SKM-1 treated with dmso at 0.1 percent for 144 hours (cell line): ENCODE results near the gene RAP1GDS1.
"Not testable (repeated sequence)": the region's sequence is repeated elsewhere in the genome, so short reads cannot be mapped to it uniquely, and the experiment has no call there.

Experiments
- DNase-seq: peaks from one replicate; lab custom pipeline; 2025; ENCODE audit not compliant: unreplicated experiment; lab: John Stamatoyannopoulos, UW

The RAP1GDS1 gene

GRCh38 chr4:98476891-98477290 lies 215.7 kb downstream of the RAP1GDS1 start:
- no peak for DNase-seq

GRCh38 chr4:98479590-98479989 lies 218.4 kb downstream of the RAP1GDS1 start:
- not testable (repeated sequence) for DNase-seq

DNA sequence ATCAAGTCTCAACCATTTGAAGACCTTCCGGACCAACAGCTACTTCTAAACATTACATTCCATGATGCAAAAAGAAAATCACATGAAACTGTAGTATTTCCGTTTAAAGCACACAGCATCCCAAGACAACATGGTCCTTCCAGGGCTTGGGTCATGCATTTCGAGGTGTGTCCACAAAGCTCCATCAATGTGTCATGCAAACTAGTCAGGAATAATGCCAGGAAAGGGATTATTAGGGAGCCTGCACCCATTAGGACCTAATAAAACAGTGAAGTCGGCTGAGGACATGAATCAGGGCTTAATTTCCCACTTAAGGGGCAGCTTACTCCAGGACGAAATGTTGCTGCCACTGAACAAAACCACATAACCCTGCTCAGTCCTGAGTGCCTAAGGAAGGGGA lies 219.4 kb downstream of the RAP1GDS1 start:
- no peak for DNase-seq

- DNase-seq: no peak
Observed at GRCh38 chr4:98481167-98481566, 220.0 kb downstream of the RAP1GDS1 start.

- no peak for DNase-seq
Observed at GRCh38 chr4:98482503-98482846, 221.3 kb downstream of the RAP1GDS1 start.

- DNase-seq: no peak
Observed at GRCh38 chr4:98482847-98483806, 221.9 kb downstream of the RAP1GDS1 start.

- DNase-seq: no peak
Observed at GRCh38 chr4:98484031-98484430, 222.8 kb downstream of the RAP1GDS1 start.

DNA sequence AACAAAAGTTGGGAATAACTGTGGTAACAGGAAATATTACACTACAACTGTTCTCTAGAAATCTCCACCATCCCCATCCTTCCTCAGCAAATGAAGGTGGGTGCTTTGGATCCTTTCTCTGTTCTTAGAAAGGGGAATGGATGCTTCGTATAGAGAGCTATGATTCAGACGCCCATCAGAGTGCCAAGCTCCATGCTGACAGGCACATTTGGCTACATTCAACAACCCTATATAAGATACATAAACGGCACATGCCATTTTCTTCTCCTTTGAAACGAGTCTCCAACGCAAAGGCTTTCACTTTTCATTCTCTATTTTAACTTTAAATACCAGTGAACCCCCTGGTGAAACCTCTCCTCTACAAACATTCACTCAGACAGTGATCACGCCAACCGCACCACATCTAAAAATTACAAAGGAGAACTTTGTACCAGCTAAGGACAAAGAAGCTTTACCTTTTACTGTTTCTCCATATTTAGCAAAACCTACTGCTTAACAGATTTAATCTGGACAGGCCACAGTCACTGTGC lies 224.7 kb downstream of the RAP1GDS1 start:
- DNase-seq: no peak

DNA sequence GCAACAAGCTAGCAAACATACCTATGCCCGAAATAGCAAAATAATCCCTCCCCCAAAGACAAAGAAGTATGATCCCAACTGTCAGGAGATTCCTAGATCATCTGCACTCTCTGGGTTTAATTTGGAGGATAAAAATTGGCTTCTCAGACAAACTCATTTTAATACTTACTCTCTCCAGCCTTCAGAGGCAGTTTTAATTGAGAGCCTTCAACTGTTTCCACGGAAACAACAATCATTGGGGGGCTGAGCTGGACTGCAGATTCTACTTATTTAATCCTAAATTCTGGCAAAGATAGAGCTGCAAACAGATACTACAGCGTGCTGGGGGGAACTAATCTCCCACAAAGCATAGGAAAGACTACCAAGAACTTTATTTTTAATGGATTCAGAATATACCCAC lies 229.1 kb downstream of the RAP1GDS1 start:
- no peak for DNase-seq

DNA sequence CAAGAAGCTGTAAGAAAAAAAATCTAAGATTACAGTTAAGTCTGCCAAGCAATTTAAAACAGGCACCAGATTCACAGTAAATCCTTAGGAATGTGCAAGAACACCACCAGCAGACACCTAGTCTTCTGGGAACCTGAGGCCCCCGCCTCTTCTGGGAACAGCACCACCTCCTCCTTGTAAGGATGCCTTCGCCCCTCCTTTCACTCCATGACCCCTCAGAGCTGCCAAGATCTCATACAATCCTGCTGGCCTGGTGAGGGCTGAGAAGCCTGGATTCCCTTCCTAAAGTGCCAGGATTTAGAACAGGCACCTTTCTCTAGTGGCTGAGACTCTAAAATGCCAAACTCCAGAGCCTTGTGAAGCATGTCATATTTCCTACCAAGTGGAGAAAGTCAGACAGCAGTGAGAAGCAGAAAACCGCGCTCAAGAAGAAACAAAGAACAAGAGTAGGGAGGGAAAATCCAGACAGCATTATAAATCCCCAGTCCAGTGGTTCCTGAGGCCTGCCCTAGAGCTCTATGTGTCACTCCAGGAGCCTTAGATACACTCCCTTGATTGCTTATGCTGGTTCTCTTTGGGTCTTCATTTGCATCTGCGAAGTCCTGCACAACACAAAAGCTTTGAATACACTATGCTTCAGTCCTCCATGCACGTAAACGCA lies 230.8 kb downstream of the RAP1GDS1 start:
- no peak for DNase-seq

- no peak for DNase-seq
Observed at GRCh38 chr4:98493296-98493695, 232.1 kb downstream of the RAP1GDS1 start.
